Tibial artery (tissue), 4 donors: ENCODE results near the gene PPP6R2.

Experiments
- DNase-seq, 2 donors: peaks; one replicate each; pipeline ENCODE4 v3.0.0-alpha.2; 2019
- H3K27ac ChIP-seq, 2 donors: fragments of 200-600 bp; sonication (generic) in 1 of 2; 1 replicate in 1 of 2; 2 replicates in 1 of 2; pipeline ENCODE4 v1.5.1; 2018 to 2019; ENCODE audit warnings: mild to moderate bottlenecking in 1 of 2
- H3K27me3 ChIP-seq, 2 donors: fragments of 200-600 bp; sonication (generic) in 1 of 2; one replicate each; pipeline versions ENCODE4 v1.5.1 to v1.6.0; 2016 to 2019
- H3K36me3 ChIP-seq, 3 donors: fragments of 200-600 bp; sonication (generic) in 2 of 3; one replicate each; pipeline ENCODE4 v1.5.1; 2016 to 2019; ENCODE audit warnings: mild to moderate bottlenecking in 2 of 3
- H3K4me1 ChIP-seq, 4 donors: fragments of 200-600 bp; sonication (generic) in 2 of 4; 1 replicate in 3 of 4; 2 replicates in 1 of 4; pipeline ENCODE4 v1.5.1; 2016 to 2019
- H3K4me3 ChIP-seq, 2 donors: fragments of 200-600 bp; sonication (generic) in 1 of 2; 1 replicate in 1 of 2; 2 replicates in 1 of 2; pipeline ENCODE4 v1.5.1; 2018 to 2019; ENCODE audit warnings: mild to moderate bottlenecking in 2 of 2
- H3K9me3 ChIP-seq, 3 donors: fragments of 200-600 bp; sonication (generic) in 1 of 3; one replicate each; pipeline ENCODE4 v1.5.1; 2016 to 2019
- CTCF ChIP-seq, 2 experiments: fragments of 200-600 bp in 1 of 2; fragments of 450-650 bp in 1 of 2; IDR thresholded peaks; one replicate each; pipeline ENCODE4 v1.5.1; 2017 to 2019; ENCODE audit warnings: antibody characterized with exemption in 2 of 2, mild to moderate bottlenecking in 1 of 2, moderate library complexity in 1 of 2
- intact Hi-C: fragments of 100-400 bp; cut with DNase I; formaldehyde crosslinking; loops from one replicate; pipeline ENCODE4 v1.15.0; 2023; ENCODE audit warnings: low total_unique reads

Gene PPP6R2

GRCh38 chr22:50476868-50477267, 133.7 kb downstream of the PPP6R2 start:
- Histone ChIP-seq H3K4me1 (peaks cover 5 to 42% (median 32%) of the 10 kb centered on the region in 4 donors), H3K36me3 (no peaks in the 10 kb centered on the region), H3K27me3 (peaks cover 7 to 31% of the 10 kb centered on the region in 2 donors), H3K4me3 (no peak overlapping the region), H3K9me3 (no peaks in the 10 kb centered on the region), H3K27ac (no peak overlapping the region)
- no peak for DNase-seq
- TF ChIP-seq CTCF (IDR thresholded peaks at IDR 0.05): no peak
- intact Hi-C loops: no loop called here

- H3K4me1 ChIP-seq: peaks cover 0 to 36% (median 21%) of the 10 kb centered on the region in 4 donors
- no peak for TF ChIP-seq CTCF (IDR thresholded peaks at IDR 0.05)
- intact Hi-C loops: no loop called here
- H3K27me3 ChIP-seq: peaks cover 15 to 42% of the 10 kb centered on the region in 2 donors
- DNase-seq: no peak
- no peak overlapping the region for H3K27ac ChIP-seq
- no peak overlapping the region for H3K4me3 ChIP-seq
- no peaks in the 10 kb centered on the region for H3K9me3 ChIP-seq
- H3K36me3 ChIP-seq: no peaks in the 10 kb centered on the region
Measured at GRCh38 chr22:50477923-50478322, 134.8 kb downstream of the PPP6R2 start.

- no peaks in the 10 kb centered on the region for H3K9me3 ChIP-seq
- no peaks in the 10 kb centered on the region for H3K36me3 ChIP-seq
- intact Hi-C loops: no loop called here
- no peak for TF ChIP-seq CTCF (IDR thresholded peaks at IDR 0.05)
- no peak for DNase-seq
- H3K4me3 ChIP-seq: no peak overlapping the region
- peaks cover 0 to 26% (median 10%) of the 10 kb centered on the region in 4 donors for H3K4me1 ChIP-seq
- no peak overlapping the region for H3K27ac ChIP-seq
- peaks cover 15 to 60% of the 10 kb centered on the region in 2 donors for H3K27me3 ChIP-seq
Measured at GRCh38 chr22:50479721-50480120, 136.6 kb downstream of the PPP6R2 start.

- intact Hi-C loops: no loop called here
- Histone ChIP-seq H3K4me1 (peaks cover 0 to 16% (median 8%) of the 10 kb centered on the region in 4 donors), H3K36me3 (no peaks in the 10 kb centered on the region), H3K4me3 (peak overlapping the region; percentile 30 to 44), H3K27me3 (peaks cover 15 to 66% of the 10 kb centered on the region in 2 donors), H3K9me3 (no peaks in the 10 kb centered on the region), H3K27ac (no peak overlapping the region)
- no peak for TF ChIP-seq CTCF (IDR thresholded peaks at IDR 0.05)
- DNase-seq: no peak
Measured at GRCh38 chr22:50481045-50481439, 137.9 kb downstream of the PPP6R2 start.

GRCh38 chr22:50481440-50482106, 138.4 kb downstream of the PPP6R2 start, which contains the start of gene ADM2:
Gene ADM2 (plus strand): TSS chr22:50481543. CDS start chr22:50481848, 305 bp downstream.
- no peak for TF ChIP-seq CTCF (IDR thresholded peaks at IDR 0.05)
- H3K36me3 ChIP-seq: no peaks in the 10 kb centered on the region
- H3K4me3 ChIP-seq: peak within 1 kb of the TSS; percentile 30 to 44
- DNase-seq: no peak
- intact Hi-C loops: no loop called here
- peaks cover 0 to 16% (median 8%) of the 10 kb centered on the region in 4 donors for H3K4me1 ChIP-seq
- H3K27me3 ChIP-seq: peaks cover 15 to 72% of the 10 kb centered on the region in 2 donors
- H3K27ac ChIP-seq: no peak within 1 kb of the TSS
- no peaks in the 10 kb centered on the region for H3K9me3 ChIP-seq
